IMR-90 (cell line): Measurements from ENCODE around the gene PPP2R5E. TPM values are rescaled to one million over a fixed set of nuclear protein-coding genes. Genes with fewer than 3 reads are reported as not detected.

ENCODE experiments used
- ATAC-seq: fragments of 200-7000 bp; cut with Tn5 transposase; 2 replicates; pipeline ENCODE4 v1.9.1; 2020; ENCODE audit warnings: low read depth, mild to moderate bottlenecking, moderate library complexity
- BruUV-seq: library from RNA; stranded (reverse); fragments of 400-500 nt; replicated peaks from 2 replicates; lab custom pipeline; 2021; lab: Mats Ljungman, UMichigan
- CTCF ChIA-PET: fragments of 300-600 bp; formaldehyde crosslinking; extraction: SDS; loops from one replicate; lab custom pipeline; 2021; ENCODE audit warnings: antibody characterized with exemption; lab: Yijun Ruan, JAX
- POLR2A ChIA-PET: fragments of 300-600 bp; sonication (Branson Sonifier 250); formaldehyde crosslinking; loops from one replicate; lab custom pipeline; 2022; ENCODE audit warnings: antibody characterized with exemption; ENCODE audit not compliant: unreplicated experiment; lab: Charles Lee
- DNase-seq: peaks from one replicate; pipeline ENCODE4 v3.0.0; 2013
- H2AFZ ChIP-seq: replicated peaks from 2 replicates; pipeline ENCODE3; 2013; ENCODE audit warnings: low read length, mild to moderate bottlenecking; ENCODE audit not compliant: poor library complexity
- H2AK5ac ChIP-seq: 2 replicates; pipeline ENCODE4 v1.6.1; 2013; ENCODE audit warnings: low read depth, low read length, inconsistent platforms
- H2AK9ac ChIP-seq: replicated peaks from 2 replicates; pipeline ENCODE3; 2013; ENCODE audit warnings: mild to moderate bottlenecking, low read depth, low read length, moderate library complexity; ENCODE audit not compliant: poor library complexity
- H2BK120ac ChIP-seq: 2 replicates; pipeline ENCODE4 v1.6.1; 2013; ENCODE audit warnings: low read depth, low read length, inconsistent platforms
- H2BK15ac ChIP-seq: 3 replicates; pipeline ENCODE4 v1.6.1; 2013; ENCODE audit warnings: low read depth, low read length, inconsistent platforms
- H2BK20ac ChIP-seq: 2 replicates; pipeline ENCODE4 v1.6.1; 2013; ENCODE audit warnings: low read depth, mild to moderate bottlenecking, inconsistent platforms, low read length, moderate library complexity
- H2BK5ac ChIP-seq: 2 replicates; pipeline ENCODE4 v1.6.1; 2013; ENCODE audit warnings: mild to moderate bottlenecking, low read depth, low read length, inconsistent platforms; ENCODE audit not compliant: poor library complexity, severe bottlenecking
- H3K14ac ChIP-seq: replicated peaks from 2 replicates; pipeline ENCODE4 v1.6.1; 2013; ENCODE audit warnings: low read depth, low read length, inconsistent platforms
- H3K18ac ChIP-seq: 2 replicates; pipeline ENCODE4 v1.6.1; 2013; ENCODE audit warnings: low read depth, low read length, control low read depth
- H3K23ac ChIP-seq: 2 replicates; pipeline ENCODE4 v1.6.1; 2013; ENCODE audit warnings: low read depth, low read length, inconsistent platforms
- H3K27ac ChIP-seq: 2 replicates; pipeline ENCODE4 v1.5.1; 2013; ENCODE audit warnings: mild to moderate bottlenecking, control low read depth, low read length; ENCODE audit not compliant: insufficient read depth
- H3K27me3 ChIP-seq: 2 replicates; pipeline ENCODE4 v1.6.1; 2013; ENCODE audit warnings: low read length; ENCODE audit not compliant: control insufficient read depth, insufficient read depth
- H3K36me3 ChIP-seq: 2 replicates; pipeline ENCODE4 v1.6.1; 2013; ENCODE audit warnings: low read length, mixed read lengths; ENCODE audit not compliant: control insufficient read depth, insufficient read depth
- H3K4ac ChIP-seq: 2 replicates; pipeline ENCODE4 v1.6.1; 2013; ENCODE audit warnings: low read depth, low read length, inconsistent platforms
- H3K4me1 ChIP-seq: 2 replicates; pipeline ENCODE4 v1.6.1; 2013; ENCODE audit warnings: low read length, mixed read lengths; ENCODE audit not compliant: control insufficient read depth, insufficient read depth
- H3K4me2 ChIP-seq: 2 replicates; pipeline ENCODE4 v1.6.1; 2013; ENCODE audit warnings: low read depth, mild to moderate bottlenecking, control low read depth, low read length, moderate library complexity
- H3K4me3 ChIP-seq: 2 replicates; pipeline ENCODE4 v1.5.1; 2013; ENCODE audit warnings: low read depth, mild to moderate bottlenecking, control low read depth, low read length, moderate library complexity; ENCODE audit not compliant: insufficient read depth
- H3K56ac ChIP-seq: 2 replicates; pipeline ENCODE4 v1.6.1; 2013; ENCODE audit warnings: low read length, inconsistent platforms; ENCODE audit not compliant: insufficient read depth; ENCODE audit errors: extremely low read depth
- H3K79me1 ChIP-seq, 2 experiments: 2 replicates each; pipeline ENCODE4 v1.6.1; 2013; ENCODE audit warnings: low read length in 2 of 2, inconsistent platforms in 1 of 2, low read depth in 1 of 2
- H3K9ac ChIP-seq: 2 replicates; pipeline ENCODE4 v1.6.1; 2013; ENCODE audit warnings: low read depth, low read length, control low read depth
- H3K9me1 ChIP-seq: 2 replicates; pipeline ENCODE4 v1.6.1; 2013; ENCODE audit warnings: low read length, inconsistent platforms; ENCODE audit not compliant: insufficient read depth
- H3K9me3 ChIP-seq: 2 replicates; pipeline ENCODE4 v1.6.1; 2013; ENCODE audit warnings: low read length; ENCODE audit not compliant: control insufficient read depth, insufficient read depth
- H4K20me1 ChIP-seq: 2 replicates; pipeline ENCODE4 v1.6.1; 2013; ENCODE audit warnings: low read length, inconsistent platforms; ENCODE audit not compliant: insufficient read depth
- H4K5ac ChIP-seq: 2 replicates; pipeline ENCODE4 v1.6.1; 2013; ENCODE audit warnings: mild to moderate bottlenecking, low read depth, low read length, control low read depth
- H4K8ac ChIP-seq, 2 experiments: 2 replicates each; pipeline ENCODE4 v1.6.1; 2013; ENCODE audit warnings: low read depth in 2 of 2, low read length in 2 of 2, control low read depth in 1 of 2, inconsistent platforms in 1 of 2
- H4K91ac ChIP-seq: 2 replicates; pipeline ENCODE4 v1.6.1; 2013; ENCODE audit warnings: low read depth, low read length, inconsistent platforms; ENCODE audit not compliant: insufficient read depth
- CEBPB ChIP-seq: IDR thresholded peaks from 2 replicates; pipeline ENCODE4 v1.6.1; 2012; ENCODE audit warnings: low read depth, low read length, improper control_type of control experiment
- FOS ChIP-seq: fragments of 150-350 bp; IDR thresholded peaks from 2 replicates; pipeline ENCODE4 v1.6.1; 2016; ENCODE audit warnings: low read depth, low read length
- MAFK ChIP-seq: IDR thresholded peaks from 2 replicates; pipeline ENCODE4 v1.6.1; 2012; ENCODE audit warnings: low read depth, low read length, improper control_type of control experiment
- MAZ ChIP-seq: IDR thresholded peaks from 2 replicates; pipeline ENCODE4 v1.6.1; 2012; ENCODE audit warnings: low read depth, mild to moderate bottlenecking, low read length, improper control_type of control experiment, moderate library complexity, borderline replicate concordance
- MXI1 ChIP-seq: IDR thresholded peaks from 2 replicates; pipeline ENCODE4 v1.6.1; 2012; ENCODE audit warnings: low read depth, mild to moderate bottlenecking, low read length, moderate library complexity, borderline replicate concordance
- RAD21 ChIP-seq: IDR thresholded peaks from 2 replicates; pipeline ENCODE4 v1.6.1; 2012; ENCODE audit warnings: low read length, improper control_type of control experiment
- RFX5 ChIP-seq: IDR thresholded peaks from 2 replicates; pipeline ENCODE4 v1.8.0; 2012; ENCODE audit warnings: low read depth, mild to moderate bottlenecking, low read length, moderate library complexity
- WGBS, 2 experiments: methylation state at CpG; one replicate each; pipeline versions ENCODE4 v1.1.5 to v1.1.7; 2013; ENCODE audit warnings: missing lambda C conversion rate in 2 of 2; ENCODE audit not compliant: insufficient read length in 1 of 2; ENCODE audit errors: extremely low coverage in 2 of 2; 5-methylcytosine and 5-hydroxymethylcytosine counted together
- dilution Hi-C: fragments of 300-500 bp; cut with HindIII; formaldehyde crosslinking; loops from one replicate; pipeline ENCODE4 v1.14.3; 2018; ENCODE audit warnings: low sequenced_read_pairs; ENCODE audit not compliant: unreplicated experiment
- in situ Hi-C: fragments of 300-500 bp; cut with MboI; formaldehyde crosslinking; loops from 3 replicates; pipeline ENCODE4 v1.14.3; 2019; ENCODE audit warnings: low sequenced_read_pairs, inconsistent platforms, mixed read lengths
- intact Hi-C: fragments of 100-400 bp; cut with micrococcal nuclease; formaldehyde crosslinking; loops from 2 replicates; pipeline ENCODE4 v1.10.0; 2022
- polyA plus RNA-seq, 3 experiments: library from polyadenylated mRNA; depleted of rRNA; stranded (reverse); fragments of >200 nt; gene quantifications; 2 replicates each; pipeline ENCODE4 v1.2.3, GENCODE V29; 2012; ENCODE audit warnings: low replicate concordance in 1 of 3
- total RNA-seq: library from RNA; depleted of rRNA; stranded (reverse); fragments of >200 nt; gene quantifications from 2 replicates; pipeline ENCODE4 v1.2.3, GENCODE V29; 2012
- TF ChIP-seq, protein P1 (sequence below): fragments of 150-350 bp; IDR thresholded peaks from 2 replicates; pipeline ENCODE4 v1.6.1; 2016; ENCODE audit warnings: low read depth, mild to moderate bottlenecking, low read length, moderate library complexity, borderline replicate concordance
- TF ChIP-seq, protein P2 (sequence below): fragments of 150-350 bp; IDR thresholded peaks from 2 replicates; pipeline ENCODE4 v1.6.1; 2017; ENCODE audit warnings: mild to moderate bottlenecking, antibody characterized with exemption, low read length, low read depth

The PPP2R5E gene
- total and polyA plus RNA-seq, 2 of the 4 experiments (the other 2 are of a cell fraction): 9.7 to 12.2 TPM

DNA sequence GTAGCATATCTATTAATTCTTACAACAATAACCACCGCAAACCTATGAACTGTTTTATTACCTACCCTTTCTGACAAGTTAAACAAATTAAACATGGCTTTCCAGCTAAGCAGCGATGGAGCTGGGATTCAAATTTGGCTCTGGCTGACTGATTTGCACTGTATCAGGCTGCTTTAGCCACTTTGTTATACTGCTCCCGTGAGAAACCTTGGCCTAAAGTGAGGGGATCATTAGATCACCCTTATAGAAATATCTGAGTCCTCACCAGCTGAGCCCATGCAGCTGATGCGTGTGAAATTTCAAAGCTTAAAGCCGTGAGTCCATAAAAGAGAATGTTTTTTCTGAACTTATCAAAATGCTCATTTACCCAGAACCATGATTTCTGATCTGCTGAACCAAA is 216.3 kb downstream of the PPP2R5E start:
- Histone ChIP-seq H4K8ac (no peak overlapping the region), H4K5ac (no peak overlapping the region), H4K20me1 (no peaks in the 10 kb centered on the region), H3K18ac (no peak overlapping the region), H4K91ac (no peak overlapping the region), H2BK20ac (no peak overlapping the region), H3K23ac (no peak overlapping the region), H2BK15ac (no peak overlapping the region), H3K56ac (no peak overlapping the region), H2AK5ac (no peak overlapping the region), H3K9me3 (no peaks in the 10 kb centered on the region), H3K27me3 (peaks cover 6% of the 10 kb centered on the region), H3K4me1 (no peaks in the 10 kb centered on the region), H2AK9ac (no peak overlapping the region), H3K36me3 (no peaks in the 10 kb centered on the region), H3K9me1 (no peaks in the 10 kb centered on the region), H3K27ac (no peak overlapping the region), H3K4me3 (no peak overlapping the region), H2BK5ac (no peak overlapping the region), H3K9ac (no peak overlapping the region), H3K79me1 (no peaks in the 10 kb centered on the region), H2AFZ (no peak overlapping the region), H3K4ac (no peak overlapping the region), H3K14ac (no peak overlapping the region), H2BK120ac (no peak overlapping the region), H3K4me2 (no peak overlapping the region)
- CTCF ChIA-PET: no interaction called here
- ATAC-seq (no peak), DNase-seq (no peak)
- intact Hi-C loops (no loop called here), in situ Hi-C loops (no loop called here), dilution Hi-C loops (no loop called here)
- BruUV-seq: no TSS peak
- POLR2A ChIA-PET: no interaction called here
- WGBS, 2 experiments: 87% methylated on average over 3 of the region's 5 CpGs; no CpG with 5 or more reads in 1 of the 2 experiments
- no peak for TF ChIP-seq RFX5
- TF ChIP-seq FOS: no peak
- TF ChIP-seq, protein P1, sequence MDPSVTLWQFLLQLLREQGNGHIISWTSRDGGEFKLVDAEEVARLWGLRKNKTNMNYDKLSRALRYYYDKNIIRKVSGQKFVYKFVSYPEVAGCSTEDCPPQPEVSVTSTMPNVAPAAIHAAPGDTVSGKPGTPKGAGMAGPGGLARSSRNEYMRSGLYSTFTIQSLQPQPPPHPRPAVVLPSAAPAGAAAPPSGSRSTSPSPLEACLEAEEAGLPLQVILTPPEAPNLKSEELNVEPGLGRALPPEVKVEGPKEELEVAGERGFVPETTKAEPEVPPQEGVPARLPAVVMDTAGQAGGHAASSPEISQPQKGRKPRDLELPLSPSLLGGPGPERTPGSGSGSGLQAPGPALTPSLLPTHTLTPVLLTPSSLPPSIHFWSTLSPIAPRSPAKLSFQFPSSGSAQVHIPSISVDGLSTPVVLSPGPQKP: no peak
- no peak for TF ChIP-seq MAZ
- no peak for TF ChIP-seq CEBPB
- no peak for TF ChIP-seq RAD21
- no peak for TF ChIP-seq MXI1
- TF ChIP-seq MAFK: no peak
- TF ChIP-seq, protein P2, sequence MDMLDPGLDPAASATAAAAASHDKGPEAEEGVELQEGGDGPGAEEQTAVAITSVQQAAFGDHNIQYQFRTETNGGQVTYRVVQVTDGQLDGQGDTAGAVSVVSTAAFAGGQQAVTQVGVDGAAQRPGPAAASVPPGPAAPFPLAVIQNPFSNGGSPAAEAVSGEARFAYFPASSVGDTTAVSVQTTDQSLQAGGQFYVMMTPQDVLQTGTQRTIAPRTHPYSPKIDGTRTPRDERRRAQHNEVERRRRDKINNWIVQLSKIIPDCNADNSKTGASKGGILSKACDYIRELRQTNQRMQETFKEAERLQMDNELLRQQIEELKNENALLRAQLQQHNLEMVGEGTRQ: no peak
